Measurements from ENCODE around the gene MDH1.
A peak's percentile ranks its signal among the peaks of the same experiment; 100 is the strongest.
"Not testable (repeated sequence)": the region's sequence is repeated elsewhere in the genome, so short reads cannot be mapped to it uniquely, and the experiment has no call there.

The MDH1 gene

DNA sequence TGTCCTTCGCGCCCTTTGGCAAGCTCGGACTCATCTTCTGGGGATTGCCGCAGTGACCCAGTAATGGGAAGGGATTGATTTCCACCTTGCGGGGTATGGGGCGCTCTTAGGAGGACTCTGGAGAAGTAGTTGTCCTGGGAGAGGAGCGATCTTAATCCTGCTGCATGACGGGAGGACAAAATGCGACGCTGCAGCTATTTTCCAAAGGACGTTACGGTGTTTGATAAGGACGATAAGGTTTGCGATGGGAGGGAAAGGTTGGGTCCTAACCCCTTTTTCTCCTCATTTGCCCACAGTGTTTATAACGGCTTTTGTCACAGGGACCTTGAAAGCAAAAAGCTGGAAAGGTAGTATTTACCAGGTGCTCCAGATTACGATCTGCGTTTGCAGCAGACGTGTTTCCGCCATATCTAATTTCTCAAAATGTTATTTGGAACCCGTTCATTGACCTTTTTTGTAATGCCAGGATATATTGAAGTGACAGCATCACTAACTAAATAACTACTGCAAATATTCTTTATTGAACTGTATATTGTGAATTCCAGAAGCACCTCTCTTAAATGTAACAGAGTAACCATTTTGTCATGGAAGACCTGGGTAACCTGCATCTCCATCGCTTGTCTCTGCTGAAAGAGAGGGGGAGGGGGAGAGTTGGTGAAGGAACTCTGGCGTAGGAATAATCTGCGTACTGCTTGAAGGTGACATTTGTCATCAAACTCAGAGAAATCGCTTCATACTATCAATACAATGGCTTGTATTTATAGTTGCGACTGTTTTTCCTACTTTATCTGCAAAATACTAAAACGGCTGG is 590 bp downstream of the MDH1 start:
- DNase-seq (ENCODE audit: low spot score), result peak; percentile 52

DNA sequence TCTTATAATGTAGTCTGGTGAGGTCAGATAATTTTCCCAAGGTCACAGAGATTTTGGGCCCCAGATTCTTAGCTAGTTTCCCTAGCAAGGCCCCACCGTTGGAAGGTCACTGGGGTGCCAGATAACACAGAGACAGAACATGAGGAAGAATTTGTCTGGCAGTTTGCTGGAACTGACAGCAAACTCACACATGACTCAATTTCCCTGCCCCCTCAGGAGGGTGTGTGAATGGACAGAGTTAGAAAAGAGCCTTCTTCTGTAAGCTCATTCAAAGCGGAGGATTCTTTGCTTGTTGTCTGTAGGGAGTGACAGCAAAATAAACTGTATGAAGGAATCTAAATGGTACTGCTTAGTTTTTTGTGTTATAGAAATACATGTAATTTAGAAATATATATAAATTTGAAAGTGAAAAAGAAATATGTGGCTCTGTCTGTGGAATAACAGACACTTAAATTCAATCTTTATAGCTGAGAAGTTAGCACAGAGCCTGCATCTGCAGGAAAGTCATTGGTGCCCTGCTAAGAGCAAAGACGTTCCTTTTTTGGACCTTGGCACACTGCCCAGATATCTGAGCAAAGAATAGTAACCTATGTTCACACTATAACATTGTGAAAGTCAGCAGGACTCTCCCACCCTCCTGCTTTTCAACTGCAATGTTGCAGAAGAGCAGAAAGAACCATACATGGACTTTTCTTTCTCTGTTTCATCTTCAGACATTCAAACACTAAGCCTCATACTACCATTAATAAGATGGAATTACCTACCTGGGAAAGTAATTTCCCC is 2.1 kb downstream of the MDH1 start:
- DNase-seq (ENCODE audit: low spot score), result no peak

DNA sequence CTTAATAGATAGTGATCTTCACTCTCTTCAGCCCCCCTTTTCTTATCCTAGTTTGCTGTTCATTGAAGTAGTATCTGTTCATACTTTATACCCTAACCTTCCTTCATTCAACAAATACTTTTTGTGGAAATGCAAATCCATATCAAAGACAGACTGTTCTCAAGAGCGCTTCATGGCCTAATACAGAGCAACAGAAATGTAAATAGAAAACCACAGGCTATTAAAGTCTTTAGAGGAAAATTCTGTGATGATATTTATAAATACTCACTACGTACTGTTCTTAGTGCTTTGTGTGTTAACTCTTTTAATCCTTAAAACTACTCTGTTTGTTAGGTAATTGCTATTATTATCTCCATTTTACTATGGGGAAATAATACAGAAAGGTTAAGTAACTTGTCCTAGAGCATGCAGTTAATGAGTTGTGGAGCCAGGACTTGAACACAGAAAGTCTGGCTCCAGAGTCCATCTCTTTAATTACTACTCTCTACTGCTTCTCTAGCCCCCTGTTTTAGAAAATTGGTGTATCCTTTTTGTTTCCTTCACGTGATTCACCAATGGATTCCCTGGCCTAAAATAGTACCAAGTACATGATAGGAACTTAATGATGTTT is 2.9 kb downstream of the MDH1 start:
- no peak for DNase-seq (ENCODE audit: low spot score)

DNA sequence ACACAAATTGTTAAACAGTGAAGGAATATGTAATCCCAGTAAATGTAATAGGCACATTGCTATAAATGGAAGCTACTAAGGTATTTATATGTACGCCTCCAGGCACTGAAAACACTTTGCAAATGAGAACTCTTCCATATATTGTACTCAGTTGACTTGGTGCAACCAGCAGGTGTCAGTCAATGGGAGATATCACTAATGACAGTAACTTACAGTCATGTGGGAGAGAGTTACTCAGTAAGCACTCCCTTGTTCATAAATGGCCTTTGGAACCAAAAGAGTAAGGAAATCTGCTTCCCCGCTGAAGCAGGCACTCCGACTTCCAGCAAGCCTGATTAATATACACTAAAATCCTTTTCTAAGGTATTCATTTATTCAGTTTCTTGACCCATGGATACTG is 5.9 kb downstream of the MDH1 start:
- no peak for DNase-seq (ENCODE audit: low spot score)

DNA sequence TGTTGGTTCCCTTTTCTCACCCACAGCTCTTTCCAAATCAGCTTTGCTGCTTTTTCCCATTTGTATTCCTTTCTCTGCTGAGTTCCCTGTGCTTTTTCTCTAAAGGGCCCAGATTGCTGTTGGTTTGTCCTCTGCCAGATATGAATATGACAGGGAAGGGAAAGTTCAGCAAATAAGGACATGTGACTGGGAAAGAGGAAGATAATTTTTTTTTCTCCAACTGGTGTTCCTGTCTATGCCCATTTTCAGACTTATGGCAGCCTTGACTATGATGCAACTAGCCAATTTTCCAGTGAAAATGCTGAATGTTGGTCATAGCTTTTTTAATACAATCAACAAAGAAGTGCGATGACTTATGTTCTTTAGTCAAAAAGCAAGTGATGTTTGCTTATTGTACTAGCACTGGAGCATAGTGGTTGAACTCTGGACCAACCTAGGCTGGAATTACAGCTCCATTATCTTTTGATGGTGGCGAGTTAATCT is 7.7 kb downstream of the MDH1 start:
- DNase-seq (ENCODE audit: low spot score), result no peak

DNA sequence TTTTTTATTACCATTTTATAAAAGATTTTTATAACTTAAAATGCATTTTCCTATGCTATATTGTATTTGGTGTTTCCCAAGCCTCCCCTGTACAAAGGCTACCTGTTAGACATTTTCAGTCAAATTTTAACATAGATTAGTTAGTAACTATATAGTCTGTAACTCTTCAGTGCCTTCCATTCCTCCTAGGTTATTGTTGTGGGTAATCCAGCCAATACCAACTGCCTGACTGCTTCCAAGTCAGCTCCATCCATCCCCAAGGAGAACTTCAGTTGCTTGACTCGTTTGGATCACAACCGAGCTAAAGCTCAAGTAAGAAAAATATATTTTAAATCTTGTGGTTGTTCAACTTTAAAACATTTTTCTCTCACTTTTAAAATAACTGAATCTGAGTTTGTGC is 10.2 kb downstream of the MDH1 start:
- DNase-seq (ENCODE audit: low spot score), result no peak

DNA sequence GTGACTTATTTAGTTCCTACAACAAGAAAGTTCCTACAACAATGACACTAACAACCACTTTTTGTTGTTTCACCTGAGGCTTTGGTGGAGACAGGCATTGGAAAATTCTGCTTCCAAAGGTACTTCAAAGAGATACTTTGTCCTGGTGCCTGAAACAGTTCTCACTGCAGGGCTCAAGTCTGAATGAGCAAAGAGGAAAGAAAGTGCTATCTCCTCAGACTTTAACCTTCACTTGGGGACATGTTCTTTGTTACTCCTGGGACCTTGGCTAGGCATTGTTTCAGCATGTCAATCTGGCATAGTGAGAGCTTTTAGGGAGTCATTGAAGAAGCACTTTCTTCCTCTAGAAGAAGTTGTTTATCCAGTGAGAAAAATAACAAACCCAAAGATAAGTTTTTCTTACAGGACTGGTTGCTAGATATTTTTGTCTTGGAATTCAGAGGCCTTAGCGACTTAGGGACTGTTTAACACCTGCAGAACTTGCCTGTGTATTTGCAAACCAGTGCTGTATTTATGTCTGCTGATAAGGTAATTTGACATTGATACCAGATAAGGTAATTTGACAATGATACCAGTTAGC is 12.2 kb downstream of the MDH1 start:
- no peak for DNase-seq (ENCODE audit: low spot score)

DNA sequence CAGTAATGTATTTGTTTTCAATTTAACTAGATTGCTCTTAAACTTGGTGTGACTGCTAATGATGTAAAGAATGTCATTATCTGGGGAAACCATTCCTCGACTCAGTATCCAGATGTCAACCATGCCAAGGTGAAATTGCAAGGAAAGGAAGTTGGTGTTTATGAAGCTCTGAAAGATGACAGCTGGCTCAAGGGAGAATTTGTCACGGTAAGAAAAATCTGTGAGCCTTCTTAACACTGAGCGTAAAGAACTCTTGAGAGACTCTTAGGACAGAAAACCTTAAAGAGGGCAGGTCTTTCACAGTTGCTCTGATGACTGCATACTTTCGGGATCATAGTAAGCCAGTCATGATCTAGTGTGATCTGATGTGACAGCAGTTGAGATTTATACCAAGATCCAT is 15.9 kb downstream of the MDH1 start:
- no peak for DNase-seq (ENCODE audit: low spot score)

DNA sequence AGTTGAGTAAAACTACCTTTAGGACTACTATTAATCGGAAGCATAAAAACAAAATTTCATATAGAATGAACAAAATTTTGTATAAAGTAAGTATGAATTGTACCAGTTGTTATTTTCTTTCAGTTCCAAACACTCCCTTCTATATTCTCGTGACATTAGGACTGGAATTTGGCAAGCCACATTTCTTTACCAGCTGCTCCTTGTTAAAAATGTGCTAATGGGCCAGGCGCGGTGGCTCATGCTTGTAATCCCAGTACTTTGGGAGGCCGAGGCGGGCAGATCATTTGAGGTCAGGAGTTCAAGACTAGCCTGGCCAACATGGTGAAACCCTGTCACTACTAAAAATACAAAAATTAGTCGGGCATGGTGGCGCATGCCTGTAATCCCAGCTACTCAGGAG is 20.1 kb downstream of the MDH1 start:
- DNase-seq (ENCODE audit: low spot score), result not testable (repeated sequence)

DNA sequence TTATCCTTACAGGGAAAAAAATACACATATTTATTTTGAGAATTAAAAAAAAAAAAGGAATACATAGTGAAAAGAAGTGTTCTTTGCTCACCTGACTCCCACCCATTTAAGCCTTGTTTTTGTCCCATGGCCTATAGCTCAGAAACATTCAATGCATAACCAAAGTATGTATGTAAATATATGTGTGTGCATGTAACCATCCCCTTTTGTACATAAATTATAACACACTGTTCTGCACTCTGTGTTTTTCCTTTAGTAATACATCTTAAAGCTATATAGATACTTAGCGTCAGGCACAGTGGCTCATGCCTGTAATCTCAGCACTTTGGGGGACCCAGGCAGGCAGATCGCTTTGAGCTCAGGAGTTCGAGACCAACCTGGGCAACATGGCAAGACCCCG is 21.8 kb downstream of the MDH1 start:
- DNase-seq (ENCODE audit: low spot score), result no peak

DNA sequence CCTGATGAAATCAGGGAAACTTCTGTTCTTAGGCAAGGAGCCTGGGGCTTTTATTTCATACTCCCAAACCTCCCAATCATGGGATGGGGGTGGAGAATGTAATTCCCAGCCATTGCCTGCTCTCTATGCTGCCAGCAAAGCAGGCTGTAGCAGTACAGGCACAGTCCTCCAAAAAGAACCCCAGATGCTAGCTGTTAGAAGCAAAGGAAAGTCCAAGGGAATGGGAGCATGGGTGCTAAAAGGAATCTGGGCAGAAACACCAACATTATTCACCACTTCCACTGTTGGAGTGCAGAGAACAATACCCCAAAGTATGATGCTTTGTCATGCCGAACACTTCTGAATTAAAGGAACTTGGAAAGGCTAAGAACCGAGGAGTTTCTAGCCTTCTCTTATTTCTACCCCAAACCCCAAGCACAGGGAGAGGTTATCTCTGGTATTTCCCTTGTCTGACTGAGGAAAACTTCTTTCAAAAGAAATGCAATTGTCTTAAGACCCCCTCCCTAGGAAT is 24.7 kb downstream of the MDH1 start:
- DNase-seq (ENCODE audit: low spot score), result no peak

DNA sequence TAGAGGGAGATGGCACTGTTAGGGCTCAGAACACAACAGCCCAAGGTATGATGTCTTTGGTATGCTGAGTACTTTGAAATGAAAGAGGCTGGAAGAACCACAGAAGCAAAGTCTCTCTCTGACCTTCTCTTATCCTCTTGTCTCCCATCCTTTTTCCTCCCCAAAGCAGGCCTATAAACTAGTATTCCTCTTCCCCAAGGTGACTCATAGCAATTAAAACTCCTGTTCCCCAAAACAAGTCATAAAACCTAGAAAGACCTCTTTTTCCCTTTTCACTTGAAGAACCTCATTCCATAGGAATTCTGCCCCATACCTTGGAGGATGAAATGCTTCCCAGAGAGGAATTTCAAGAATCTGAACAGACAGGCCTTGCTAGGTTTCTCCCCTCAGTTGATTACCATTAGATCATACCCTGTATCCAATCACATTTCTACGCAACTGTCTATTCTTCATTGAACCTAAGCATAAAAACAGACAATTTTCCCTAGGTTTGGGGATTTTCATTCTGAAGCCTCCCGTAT is 25.7 kb downstream of the MDH1 start:
- peak; percentile 24 for DNase-seq (ENCODE audit: low spot score)

DNA sequence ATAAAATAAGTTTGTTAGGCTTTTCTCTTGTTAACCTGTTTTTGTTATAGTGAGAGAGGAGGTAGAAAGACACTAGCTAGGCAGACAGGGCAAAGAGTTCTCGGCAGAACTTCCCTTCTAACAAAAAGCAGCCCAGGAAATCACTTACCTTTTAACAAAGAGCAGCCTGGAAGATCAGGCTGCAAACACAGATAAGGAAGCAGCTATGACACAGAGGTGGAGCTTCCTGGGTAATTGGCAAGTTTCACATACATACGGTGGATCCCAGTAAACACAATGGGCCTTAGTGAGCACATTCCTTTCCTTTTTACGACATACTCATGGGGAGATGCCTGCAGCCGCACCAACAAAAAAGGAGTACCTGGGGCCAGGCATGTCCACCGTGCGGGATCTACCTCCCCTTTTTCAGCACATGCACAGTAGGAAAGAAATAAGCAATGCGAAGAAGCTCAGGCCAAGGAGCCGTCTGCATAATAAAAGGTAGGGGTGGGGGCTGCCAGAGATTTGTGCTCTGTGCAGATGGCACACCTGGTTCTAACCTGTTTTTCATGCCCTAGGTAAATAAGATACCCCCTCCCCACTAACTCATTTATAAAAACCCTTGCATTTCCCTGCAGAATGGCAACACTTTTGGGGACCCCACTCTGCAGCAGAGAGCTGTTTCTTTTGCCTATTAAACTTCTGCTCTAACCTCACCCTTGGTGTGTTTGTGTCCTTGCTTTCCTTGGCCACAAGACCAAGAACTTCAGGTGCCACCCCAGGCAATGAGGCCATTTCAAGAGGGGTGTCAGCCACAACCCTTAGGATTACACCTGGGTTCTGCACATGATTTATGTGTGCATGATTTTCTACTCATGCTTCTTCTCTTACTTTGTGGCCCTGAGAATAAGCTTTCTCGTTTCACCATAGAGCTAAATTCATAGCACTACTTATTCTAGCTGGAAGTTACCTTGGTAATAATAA is 26.5 kb downstream of the MDH1 start:
- DNase-seq (ENCODE audit: low spot score), result peak; percentile 12

DNA sequence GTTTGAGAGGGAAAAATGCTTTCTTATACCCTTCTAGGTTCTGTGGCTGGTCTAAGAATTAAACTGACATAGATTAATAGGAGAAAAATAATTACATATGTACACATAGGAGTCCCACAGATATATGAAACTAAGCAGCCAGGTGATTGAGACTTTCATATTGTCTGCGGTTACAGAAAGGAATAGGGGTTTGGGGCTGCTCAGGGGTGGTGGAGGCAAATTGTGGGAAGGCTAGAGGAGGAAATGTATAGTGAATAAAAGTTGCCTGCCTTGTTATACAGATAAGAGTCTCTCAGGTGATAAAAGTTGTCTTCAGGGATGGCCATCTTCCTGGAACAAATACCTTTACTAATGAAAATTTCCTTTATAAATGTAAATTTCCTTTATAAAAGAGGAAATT is 28.6 kb downstream of the MDH1 start:
- DNase-seq (ENCODE audit: low spot score), result no peak

DNA sequence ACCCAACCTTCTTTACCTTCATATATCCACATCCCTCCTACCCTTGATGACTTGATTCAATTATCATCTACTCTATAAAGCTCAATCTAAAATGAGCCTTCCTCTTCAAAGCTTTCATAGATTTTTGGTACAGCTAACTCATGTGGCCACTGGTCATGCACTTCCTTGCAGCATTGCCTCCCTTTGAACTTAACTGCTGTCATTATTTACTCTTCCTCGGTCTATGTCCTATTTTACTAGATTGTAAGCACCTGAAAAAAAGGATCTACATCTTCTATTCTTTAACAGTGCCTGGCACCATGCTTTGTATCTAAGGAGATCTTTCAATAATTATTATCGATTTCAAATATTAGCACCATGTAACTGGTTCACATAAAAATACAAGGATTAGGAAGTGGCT is 30.6 kb downstream of the MDH1 start:
- DNase-seq (ENCODE audit: low spot score), result no peak

DNA sequence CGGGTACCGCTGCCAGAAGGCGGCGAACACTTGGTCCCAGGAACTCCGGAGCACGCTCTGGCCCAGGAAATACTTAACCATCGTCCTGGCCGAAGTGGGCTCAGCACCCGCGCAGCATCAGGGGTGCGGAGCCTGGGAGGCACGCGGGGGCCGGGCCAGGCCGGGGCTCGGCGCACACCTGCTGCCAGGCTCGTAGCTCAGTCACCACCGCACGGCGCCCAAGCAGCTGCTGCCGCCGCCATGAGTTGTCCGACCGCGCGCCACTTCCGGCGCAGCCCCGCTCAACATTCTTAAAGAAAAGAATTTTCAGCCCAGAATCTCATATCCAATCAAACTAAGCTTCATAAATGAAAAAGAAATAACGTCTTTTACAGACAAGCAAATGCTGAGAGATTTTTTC is 34.0 kb downstream of the MDH1 start:
- DNase-seq (ENCODE audit: low spot score), result no peak

DNA sequence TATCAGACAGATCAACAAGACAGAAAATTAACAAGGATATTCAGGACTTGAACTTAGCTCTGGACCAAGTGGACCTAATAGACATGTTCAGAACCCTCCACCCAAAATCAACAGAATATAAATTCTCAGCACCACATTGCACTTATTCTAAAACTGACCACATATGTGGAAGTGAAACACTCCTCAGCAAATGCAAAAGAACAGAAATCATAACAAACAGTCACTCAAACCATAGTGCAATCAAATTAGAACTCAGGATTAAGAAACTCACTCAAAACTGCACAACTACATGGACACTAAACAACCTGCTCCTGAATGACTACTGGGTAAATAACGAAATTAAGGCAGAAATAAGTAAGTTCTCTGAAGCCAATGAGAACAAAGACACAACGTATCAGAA is 35.0 kb downstream of the MDH1 start:
- not testable (repeated sequence) for DNase-seq (ENCODE audit: low spot score)

DNA sequence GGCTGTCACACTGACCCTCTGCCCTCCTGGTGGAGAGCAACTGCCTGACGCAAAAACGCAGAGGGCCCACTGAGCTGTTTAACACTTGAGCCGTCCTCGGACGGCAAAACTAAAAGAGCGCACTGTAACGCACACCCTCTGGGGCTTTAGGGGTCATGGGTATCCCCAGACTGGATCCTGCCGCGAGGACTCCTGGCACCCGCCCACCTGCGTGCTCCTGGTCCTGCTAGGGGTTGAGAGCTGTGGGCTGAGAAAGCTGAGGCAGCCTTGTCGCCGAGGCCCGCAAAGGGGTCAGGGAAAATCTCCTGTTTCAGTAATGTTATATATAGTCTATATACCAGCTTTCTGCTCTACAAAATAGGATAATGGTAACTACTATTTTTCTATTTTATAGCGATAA is 39.1 kb downstream of the MDH1 start:
- no peak for DNase-seq (ENCODE audit: low spot score)

DNA sequence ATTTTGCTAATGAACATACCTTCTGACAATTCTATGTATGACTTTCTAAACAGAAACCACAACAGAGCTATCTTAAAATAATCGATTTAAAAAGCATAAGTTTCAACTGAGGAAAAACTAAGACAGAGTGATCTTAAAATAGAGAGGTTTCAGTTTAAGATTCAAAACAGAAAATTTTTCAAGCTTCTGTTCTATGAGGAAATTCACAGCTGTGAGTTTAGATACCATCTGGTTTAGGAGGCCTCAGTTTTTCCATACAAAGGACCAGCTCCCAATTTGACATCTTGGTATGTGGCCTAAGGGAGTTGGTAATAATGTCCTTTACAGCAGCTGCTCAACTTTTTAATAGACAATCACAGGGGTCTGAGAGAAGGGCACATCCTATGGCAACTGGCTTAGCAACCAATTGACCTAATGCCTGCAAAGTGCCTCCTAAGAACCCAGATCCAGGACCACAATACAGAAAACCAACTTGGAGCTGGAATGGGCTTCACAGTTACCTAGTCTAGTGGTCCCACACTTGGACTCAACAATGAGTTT is 39.7 kb downstream of the MDH1 start:
- DNase-seq (ENCODE audit: low spot score), result no peak

DNA sequence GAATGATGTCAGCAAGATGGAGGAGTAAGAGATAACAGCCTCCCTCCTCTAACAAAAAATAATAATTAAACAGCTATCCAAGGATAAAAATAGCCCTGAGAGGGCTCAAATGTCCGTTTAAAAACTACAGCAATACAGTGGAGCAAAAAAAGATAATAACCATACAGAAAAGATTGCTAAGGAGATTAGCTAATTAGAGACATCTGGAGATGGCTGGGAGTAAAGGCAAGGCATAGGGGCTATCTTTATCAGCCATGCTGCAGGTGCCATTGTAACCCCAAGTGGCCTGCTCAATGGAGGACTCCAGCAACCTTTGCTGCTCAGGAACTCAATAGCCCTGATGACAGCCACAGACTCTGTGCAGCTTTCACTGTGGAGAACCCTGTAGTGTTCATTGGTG is 42.7 kb downstream of the MDH1 start:
- no peak for DNase-seq (ENCODE audit: low spot score)

DNA sequence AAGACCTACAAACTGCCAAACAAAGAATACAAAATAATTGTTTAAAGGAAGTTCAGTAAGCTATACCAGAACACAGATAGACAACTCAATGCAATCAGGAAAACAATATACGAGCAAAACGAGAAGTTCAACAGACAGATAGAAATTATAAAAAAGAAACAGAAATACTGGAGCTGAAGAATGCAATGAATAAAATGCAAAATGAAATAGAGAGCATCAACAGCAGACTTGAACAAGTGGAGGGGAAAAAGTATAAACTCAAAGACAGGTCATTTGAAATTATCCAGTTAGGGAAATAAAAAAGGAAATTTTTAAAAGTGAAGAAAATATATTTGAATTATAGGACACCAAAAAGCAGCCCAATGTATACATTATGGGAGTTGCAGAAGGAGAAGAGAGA is 43.6 kb downstream of the MDH1 start:
- no peak for DNase-seq (ENCODE audit: low spot score)
